IMR-90 (cell line): ENCODE data around the gene C14orf39. TPM values are rescaled to one million over a fixed set of nuclear protein-coding genes. Genes with fewer than 3 reads are reported as not detected.

Experiments
- ATAC-seq: fragments of 200-7000 bp; cut with Tn5 transposase; 2 replicates; pipeline ENCODE4 v1.9.1; 2020; ENCODE audit warnings: low read depth, mild to moderate bottlenecking, moderate library complexity
- BruUV-seq: library from RNA; stranded (reverse); fragments of 400-500 nt; replicated peaks from 2 replicates; lab custom pipeline; 2021; lab: Mats Ljungman, UMichigan
- CTCF ChIA-PET: fragments of 300-600 bp; formaldehyde crosslinking; extraction: SDS; loops from one replicate; lab custom pipeline; 2021; ENCODE audit warnings: antibody characterized with exemption; lab: Yijun Ruan, JAX
- POLR2A ChIA-PET: fragments of 300-600 bp; sonication (Branson Sonifier 250); formaldehyde crosslinking; loops from one replicate; lab custom pipeline; 2022; ENCODE audit warnings: antibody characterized with exemption; ENCODE audit not compliant: unreplicated experiment; lab: Charles Lee
- DNase-seq: peaks from one replicate; pipeline ENCODE4 v3.0.0; 2013
- H2AFZ ChIP-seq: replicated peaks from 2 replicates; pipeline ENCODE3; 2013; ENCODE audit warnings: low read length, mild to moderate bottlenecking; ENCODE audit not compliant: poor library complexity
- H2AK5ac ChIP-seq: 2 replicates; pipeline ENCODE4 v1.6.1; 2013; ENCODE audit warnings: low read depth, low read length, inconsistent platforms
- H2AK9ac ChIP-seq: replicated peaks from 2 replicates; pipeline ENCODE3; 2013; ENCODE audit warnings: mild to moderate bottlenecking, low read depth, low read length, moderate library complexity; ENCODE audit not compliant: poor library complexity
- H2BK120ac ChIP-seq: 2 replicates; pipeline ENCODE4 v1.6.1; 2013; ENCODE audit warnings: low read depth, low read length, inconsistent platforms
- H2BK15ac ChIP-seq: 3 replicates; pipeline ENCODE4 v1.6.1; 2013; ENCODE audit warnings: low read depth, low read length, inconsistent platforms
- H2BK20ac ChIP-seq: 2 replicates; pipeline ENCODE4 v1.6.1; 2013; ENCODE audit warnings: low read depth, mild to moderate bottlenecking, inconsistent platforms, low read length, moderate library complexity
- H2BK5ac ChIP-seq: 2 replicates; pipeline ENCODE4 v1.6.1; 2013; ENCODE audit warnings: mild to moderate bottlenecking, low read depth, low read length, inconsistent platforms; ENCODE audit not compliant: poor library complexity, severe bottlenecking
- H3K14ac ChIP-seq: replicated peaks from 2 replicates; pipeline ENCODE4 v1.6.1; 2013; ENCODE audit warnings: low read depth, low read length, inconsistent platforms
- H3K18ac ChIP-seq: 2 replicates; pipeline ENCODE4 v1.6.1; 2013; ENCODE audit warnings: low read depth, low read length, control low read depth
- H3K23ac ChIP-seq: 2 replicates; pipeline ENCODE4 v1.6.1; 2013; ENCODE audit warnings: low read depth, low read length, inconsistent platforms
- H3K27ac ChIP-seq: 2 replicates; pipeline ENCODE4 v1.5.1; 2013; ENCODE audit warnings: mild to moderate bottlenecking, control low read depth, low read length; ENCODE audit not compliant: insufficient read depth
- H3K27me3 ChIP-seq: 2 replicates; pipeline ENCODE4 v1.6.1; 2013; ENCODE audit warnings: low read length; ENCODE audit not compliant: control insufficient read depth, insufficient read depth
- H3K36me3 ChIP-seq: 2 replicates; pipeline ENCODE4 v1.6.1; 2013; ENCODE audit warnings: low read length, mixed read lengths; ENCODE audit not compliant: control insufficient read depth, insufficient read depth
- H3K4ac ChIP-seq: 2 replicates; pipeline ENCODE4 v1.6.1; 2013; ENCODE audit warnings: low read depth, low read length, inconsistent platforms
- H3K4me1 ChIP-seq: 2 replicates; pipeline ENCODE4 v1.6.1; 2013; ENCODE audit warnings: low read length, mixed read lengths; ENCODE audit not compliant: control insufficient read depth, insufficient read depth
- H3K4me2 ChIP-seq: 2 replicates; pipeline ENCODE4 v1.6.1; 2013; ENCODE audit warnings: low read depth, mild to moderate bottlenecking, control low read depth, low read length, moderate library complexity
- H3K4me3 ChIP-seq: 2 replicates; pipeline ENCODE4 v1.5.1; 2013; ENCODE audit warnings: low read depth, mild to moderate bottlenecking, control low read depth, low read length, moderate library complexity; ENCODE audit not compliant: insufficient read depth
- H3K56ac ChIP-seq: 2 replicates; pipeline ENCODE4 v1.6.1; 2013; ENCODE audit warnings: low read length, inconsistent platforms; ENCODE audit not compliant: insufficient read depth; ENCODE audit errors: extremely low read depth
- H3K79me1 ChIP-seq, 2 experiments: 2 replicates each; pipeline ENCODE4 v1.6.1; 2013; ENCODE audit warnings: low read length in 2 of 2, inconsistent platforms in 1 of 2, low read depth in 1 of 2
- H3K9ac ChIP-seq: 2 replicates; pipeline ENCODE4 v1.6.1; 2013; ENCODE audit warnings: low read depth, low read length, control low read depth
- H3K9me1 ChIP-seq: 2 replicates; pipeline ENCODE4 v1.6.1; 2013; ENCODE audit warnings: low read length, inconsistent platforms; ENCODE audit not compliant: insufficient read depth
- H3K9me3 ChIP-seq: 2 replicates; pipeline ENCODE4 v1.6.1; 2013; ENCODE audit warnings: low read length; ENCODE audit not compliant: control insufficient read depth, insufficient read depth
- H4K20me1 ChIP-seq: 2 replicates; pipeline ENCODE4 v1.6.1; 2013; ENCODE audit warnings: low read length, inconsistent platforms; ENCODE audit not compliant: insufficient read depth
- H4K5ac ChIP-seq: 2 replicates; pipeline ENCODE4 v1.6.1; 2013; ENCODE audit warnings: mild to moderate bottlenecking, low read depth, low read length, control low read depth
- H4K8ac ChIP-seq, 2 experiments: 2 replicates each; pipeline ENCODE4 v1.6.1; 2013; ENCODE audit warnings: low read depth in 2 of 2, low read length in 2 of 2, control low read depth in 1 of 2, inconsistent platforms in 1 of 2
- H4K91ac ChIP-seq: 2 replicates; pipeline ENCODE4 v1.6.1; 2013; ENCODE audit warnings: low read depth, low read length, inconsistent platforms; ENCODE audit not compliant: insufficient read depth
- BHLHE40 ChIP-seq: fragments of 150-350 bp; IDR thresholded peaks from 2 replicates; pipeline ENCODE4 v1.6.1; 2016; ENCODE audit warnings: mild to moderate bottlenecking, low read depth, low read length
- CEBPB ChIP-seq: IDR thresholded peaks from 2 replicates; pipeline ENCODE4 v1.6.1; 2012; ENCODE audit warnings: low read depth, low read length, improper control_type of control experiment
- FOS ChIP-seq: fragments of 150-350 bp; IDR thresholded peaks from 2 replicates; pipeline ENCODE4 v1.6.1; 2016; ENCODE audit warnings: low read depth, low read length
- MAFK ChIP-seq: IDR thresholded peaks from 2 replicates; pipeline ENCODE4 v1.6.1; 2012; ENCODE audit warnings: low read depth, low read length, improper control_type of control experiment
- MAZ ChIP-seq: IDR thresholded peaks from 2 replicates; pipeline ENCODE4 v1.6.1; 2012; ENCODE audit warnings: low read depth, mild to moderate bottlenecking, low read length, improper control_type of control experiment, moderate library complexity, borderline replicate concordance
- MXI1 ChIP-seq: IDR thresholded peaks from 2 replicates; pipeline ENCODE4 v1.6.1; 2012; ENCODE audit warnings: low read depth, mild to moderate bottlenecking, low read length, moderate library complexity, borderline replicate concordance
- NFE2L2 ChIP-seq: fragments of 150-350 bp; IDR thresholded peaks from 2 replicates; pipeline ENCODE4 v1.6.1; 2016; ENCODE audit warnings: low read depth, mild to moderate bottlenecking, low read length
- POLR2A ChIP-seq: IDR thresholded peaks from 2 replicates; pipeline ENCODE4 v1.6.1; 2012; ENCODE audit warnings: mild to moderate bottlenecking, low read depth, low read length
- RAD21 ChIP-seq: IDR thresholded peaks from 2 replicates; pipeline ENCODE4 v1.6.1; 2012; ENCODE audit warnings: low read length, improper control_type of control experiment
- RCOR1 ChIP-seq: IDR thresholded peaks from 2 replicates; pipeline ENCODE4 v1.6.1; 2012; ENCODE audit warnings: mild to moderate bottlenecking, low read length, improper control_type of control experiment; ENCODE audit not compliant: insufficient replicate concordance
- RFX5 ChIP-seq: IDR thresholded peaks from 2 replicates; pipeline ENCODE4 v1.8.0; 2012; ENCODE audit warnings: low read depth, mild to moderate bottlenecking, low read length, moderate library complexity
- SMC3 ChIP-seq: fragments of 150-350 bp; IDR thresholded peaks from 2 replicates; pipeline ENCODE4 v1.6.1; 2016; ENCODE audit warnings: low read depth, mild to moderate bottlenecking, antibody characterized with exemption, low read length, moderate library complexity
- WGBS, 2 experiments: methylation state at CpG; one replicate each; pipeline versions ENCODE4 v1.1.5 to v1.1.7; 2013; ENCODE audit warnings: missing lambda C conversion rate in 2 of 2; ENCODE audit not compliant: insufficient read length in 1 of 2; ENCODE audit errors: extremely low coverage in 2 of 2; 5-methylcytosine and 5-hydroxymethylcytosine counted together
- dilution Hi-C: fragments of 300-500 bp; cut with HindIII; formaldehyde crosslinking; loops from one replicate; pipeline ENCODE4 v1.14.3; 2018; ENCODE audit warnings: low sequenced_read_pairs; ENCODE audit not compliant: unreplicated experiment
- in situ Hi-C: fragments of 300-500 bp; cut with MboI; formaldehyde crosslinking; loops from 3 replicates; pipeline ENCODE4 v1.14.3; 2019; ENCODE audit warnings: low sequenced_read_pairs, inconsistent platforms, mixed read lengths
- intact Hi-C: fragments of 100-400 bp; cut with micrococcal nuclease; formaldehyde crosslinking; loops from 2 replicates; pipeline ENCODE4 v1.10.0; 2022
- polyA plus RNA-seq, 3 experiments: library from polyadenylated mRNA; depleted of rRNA; stranded (reverse); fragments of >200 nt; gene quantifications; 2 replicates each; pipeline ENCODE4 v1.2.3, GENCODE V29; 2012; ENCODE audit warnings: low replicate concordance in 1 of 3
- total RNA-seq: library from RNA; depleted of rRNA; stranded (reverse); fragments of >200 nt; gene quantifications from 2 replicates; pipeline ENCODE4 v1.2.3, GENCODE V29; 2012
- TF ChIP-seq, protein P1 (sequence below): fragments of 150-350 bp; IDR thresholded peaks from 2 replicates; pipeline ENCODE4 v1.6.1; 2016; ENCODE audit warnings: low read depth, mild to moderate bottlenecking, low read length, moderate library complexity, borderline replicate concordance
- TF ChIP-seq, protein P2 (sequence below): fragments of 150-350 bp; IDR thresholded peaks from 2 replicates; pipeline ENCODE4 v1.6.1; 2017; ENCODE audit warnings: mild to moderate bottlenecking, antibody characterized with exemption, low read length, low read depth
- TF ChIP-seq, protein P3 (sequence below): conservative IDR thresholded peaks from 2 replicates; pipeline ENCODE4 v1.5.1; 2012; ENCODE audit warnings: mild to moderate bottlenecking, low read depth, low read length, improper control_type of control experiment

C14orf39 gene
- total and polyA plus RNA-seq, 2 of the 4 experiments (the other 2 are of a cell fraction): 0.36 to 0.38 TPM

DNA sequence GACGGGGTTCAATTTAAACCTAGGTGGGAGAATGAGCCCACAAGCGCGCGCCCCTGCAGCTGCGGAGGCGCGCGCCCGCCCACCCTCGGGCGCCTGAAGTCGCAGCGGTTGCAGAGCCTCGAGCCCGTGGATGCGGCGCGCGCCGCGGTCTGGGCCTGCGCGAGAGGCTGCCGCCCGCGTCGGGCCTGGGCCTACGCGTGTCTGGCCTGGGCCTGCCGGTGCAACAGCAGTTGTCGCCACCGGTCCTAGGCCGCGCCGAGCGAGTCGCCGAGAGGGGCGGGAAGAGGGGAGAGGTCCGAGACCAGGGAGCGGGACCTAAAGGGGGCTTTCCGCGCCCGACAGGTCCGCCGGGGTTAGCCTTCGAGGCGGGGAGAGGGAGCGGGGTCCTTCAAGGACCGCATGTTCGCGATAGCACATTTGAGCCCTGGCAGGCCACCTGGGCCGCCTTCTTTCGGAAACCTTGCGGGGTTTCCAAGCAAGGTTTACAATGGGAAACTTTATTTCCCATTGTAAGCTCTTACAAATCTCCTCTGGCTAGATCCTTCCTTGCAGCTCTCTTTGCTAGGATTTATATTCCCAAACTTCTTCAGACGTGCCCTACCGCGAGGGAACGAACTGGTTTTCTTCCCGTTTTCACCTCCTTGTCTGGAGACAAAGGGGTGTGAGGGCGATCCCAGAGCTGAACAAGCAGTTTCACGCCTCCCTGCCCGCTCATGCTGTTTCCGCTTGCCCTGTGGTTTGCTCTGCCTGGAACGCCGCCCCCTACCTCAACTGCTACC, 29.8 kb upstream of the C14orf39 start:
- Histone ChIP-seq H3K9ac (no peak overlapping the region), H3K56ac (no peak overlapping the region), H3K36me3 (no peaks in the 10 kb centered on the region), H2BK5ac (no peak overlapping the region), H3K9me1 (no peaks in the 10 kb centered on the region), H2AFZ (peak overlapping the region; percentile 86), H2BK15ac (no peak overlapping the region), H3K14ac (no peak overlapping the region), H3K27me3 (peaks cover 67% of the 10 kb centered on the region), H4K20me1 (no peaks in the 10 kb centered on the region), H3K27ac (no peak overlapping the region), H4K8ac (no peak overlapping the region), H3K79me1 (no peaks in the 10 kb centered on the region), H4K91ac (no peak overlapping the region), H3K4me2 (no peak overlapping the region), H3K18ac (no peak overlapping the region), H3K4me3 (no peak overlapping the region), H2AK5ac (no peak overlapping the region), H3K4ac (no peak overlapping the region), H2BK120ac (no peak overlapping the region), H2AK9ac (peak overlapping the region; percentile 21), H2BK20ac (no peak overlapping the region), H3K23ac (no peak overlapping the region), H3K4me1 (no peaks in the 10 kb centered on the region), H3K9me3 (peaks cover 11% of the 10 kb centered on the region), H4K5ac (no peak overlapping the region)
- DNase-seq: no peak
- ChIA-PET POLR2A (no interaction called here), CTCF (interaction anchor here (0.6 to 0.9 kb wide), 2 partner anchors 16 to 197 kb away, joined by 3 read pairs; no protein-coding TSS in a partner anchor)
- in situ Hi-C loops: no loop called here
- BruUV-seq: no TSS peak
- dilution Hi-C loops: no loop called here
- intact Hi-C loops: no loop called here
- 11% methylated on average over 21 of the region's 66 CpGs; no CpG with 5 or more reads in 1 of the 2 experiments for WGBS, 2 experiments
- ATAC-seq: no peak
- TF ChIP-seq RAD21 (no peak), RCOR1 (no peak), POLR2A (no peak), NFE2L2 (no peak), MAFK (no peak), MAZ (no peak), FOS (no peak), BHLHE40 (no peak), CEBPB (no peak), RFX5 (no peak), MXI1 (no peak), SMC3 (no peak)
- TF ChIP-seq, protein P1, sequence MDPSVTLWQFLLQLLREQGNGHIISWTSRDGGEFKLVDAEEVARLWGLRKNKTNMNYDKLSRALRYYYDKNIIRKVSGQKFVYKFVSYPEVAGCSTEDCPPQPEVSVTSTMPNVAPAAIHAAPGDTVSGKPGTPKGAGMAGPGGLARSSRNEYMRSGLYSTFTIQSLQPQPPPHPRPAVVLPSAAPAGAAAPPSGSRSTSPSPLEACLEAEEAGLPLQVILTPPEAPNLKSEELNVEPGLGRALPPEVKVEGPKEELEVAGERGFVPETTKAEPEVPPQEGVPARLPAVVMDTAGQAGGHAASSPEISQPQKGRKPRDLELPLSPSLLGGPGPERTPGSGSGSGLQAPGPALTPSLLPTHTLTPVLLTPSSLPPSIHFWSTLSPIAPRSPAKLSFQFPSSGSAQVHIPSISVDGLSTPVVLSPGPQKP: no peak
- TF ChIP-seq, protein P2, sequence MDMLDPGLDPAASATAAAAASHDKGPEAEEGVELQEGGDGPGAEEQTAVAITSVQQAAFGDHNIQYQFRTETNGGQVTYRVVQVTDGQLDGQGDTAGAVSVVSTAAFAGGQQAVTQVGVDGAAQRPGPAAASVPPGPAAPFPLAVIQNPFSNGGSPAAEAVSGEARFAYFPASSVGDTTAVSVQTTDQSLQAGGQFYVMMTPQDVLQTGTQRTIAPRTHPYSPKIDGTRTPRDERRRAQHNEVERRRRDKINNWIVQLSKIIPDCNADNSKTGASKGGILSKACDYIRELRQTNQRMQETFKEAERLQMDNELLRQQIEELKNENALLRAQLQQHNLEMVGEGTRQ: no peak
- TF ChIP-seq, protein P3, sequence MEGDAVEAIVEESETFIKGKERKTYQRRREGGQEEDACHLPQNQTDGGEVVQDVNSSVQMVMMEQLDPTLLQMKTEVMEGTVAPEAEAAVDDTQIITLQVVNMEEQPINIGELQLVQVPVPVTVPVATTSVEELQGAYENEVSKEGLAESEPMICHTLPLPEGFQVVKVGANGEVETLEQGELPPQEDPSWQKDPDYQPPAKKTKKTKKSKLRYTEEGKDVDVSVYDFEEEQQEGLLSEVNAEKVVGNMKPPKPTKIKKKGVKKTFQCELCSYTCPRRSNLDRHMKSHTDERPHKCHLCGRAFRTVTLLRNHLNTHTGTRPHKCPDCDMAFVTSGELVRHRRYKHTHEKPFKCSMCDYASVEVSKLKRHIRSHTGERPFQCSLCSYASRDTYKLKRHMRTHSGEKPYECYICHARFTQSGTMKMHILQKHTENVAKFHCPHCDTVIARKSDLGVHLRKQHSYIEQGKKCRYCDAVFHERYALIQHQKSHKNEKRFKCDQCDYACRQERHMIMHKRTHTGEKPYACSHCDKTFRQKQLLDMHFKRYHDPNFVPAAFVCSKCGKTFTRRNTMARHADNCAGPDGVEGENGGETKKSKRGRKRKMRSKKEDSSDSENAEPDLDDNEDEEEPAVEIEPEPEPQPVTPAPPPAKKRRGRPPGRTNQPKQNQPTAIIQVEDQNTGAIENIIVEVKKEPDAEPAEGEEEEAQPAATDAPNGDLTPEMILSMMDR: no peak
